Measurements from ENCODE around the gene SNX5. TPM values are rescaled to one million over a fixed set of nuclear protein-coding genes. Genes with fewer than 3 reads are reported as not detected.

The SNX5 gene
- total RNA-seq, 2 experiments from 2014 or later: 222 to 249 TPM

GRCh38 chr20:17987988-17988387, 19.4 kb upstream of the SNX5 start:
- intact Hi-C loops (cut with micrococcal nuclease): no loop called here
- ChIA-PET POLR2A (interaction anchor here (1.5 kb wide), 1 partner anchor 28 kb away, joined by 5 read pairs; no protein-coding TSS in a partner anchor), CTCF (no interaction called here)
- TF ChIP-seq CTCF (IDR thresholded peaks at IDR 0.05): no peak
- ATAC-seq: no peak
- DNase-seq: no peak
- no peak overlapping the region for H3K4me3 Mint-ChIP-seq
- H3K4me1 Mint-ChIP-seq (ENCODE audit: low read depth): peaks cover 25% of the 10 kb centered on the region
- H3K9me3 Mint-ChIP-seq: no peaks in the 10 kb centered on the region
- no peaks in the 10 kb centered on the region for H3K27me3 Mint-ChIP-seq
- peaks cover 32% of the 10 kb centered on the region for H3K36me3 Mint-ChIP-seq (ENCODE audit: low read depth)
- no peak overlapping the region for H3K27ac Mint-ChIP-seq

GRCh38 chr20:17985388-17986018, 16.9 kb upstream of the SNX5 start:
- ChIA-PET POLR2A (interaction anchor here (0.6 to 2.6 kb wide), 3 partner anchors 15 to 54 kb away, joined by 4 to 8 read pairs (median 7); partner anchors contain the start of genes MGME1 and SNX5), CTCF (interaction anchor here (1.3 kb wide), 1 partner anchor 10 kb away, joined by 3 read pairs; no protein-coding TSS in a partner anchor)
- no peak for TF ChIP-seq CTCF (IDR thresholded peaks at IDR 0.05)
- DNase-seq: no peak
- intact Hi-C loops (cut with micrococcal nuclease): no loop called here
- Mint-ChIP-seq H3K27me3 (no peaks in the 10 kb centered on the region), H3K4me3 (no peak overlapping the region), H3K4me1 (ENCODE audit: low read depth) (peaks cover 14% of the 10 kb centered on the region), H3K9me3 (no peaks in the 10 kb centered on the region), H3K27ac (no peak overlapping the region), H3K36me3 (ENCODE audit: low read depth) (peaks cover 37% of the 10 kb centered on the region)
- no peak for ATAC-seq

GRCh38 chr20:17976305-17976704, 7.7 kb upstream of the SNX5 start:
- ATAC-seq: no peak
- CTCF ChIA-PET: no interaction called here

GRCh38 chr20:17972121-17972520, 3.5 kb upstream of the SNX5 start:
- peaks cover 65% of the 10 kb centered on the region for H3K36me3 Mint-ChIP-seq (ENCODE audit: low read depth)
- H3K27ac Mint-ChIP-seq: no peak overlapping the region
- H3K4me1 Mint-ChIP-seq (ENCODE audit: low read depth): peaks cover 27% of the 10 kb centered on the region
- POLR2A ChIA-PET: no interaction called here
- intact Hi-C loops (cut with micrococcal nuclease): no loop called here
- no peaks in the 10 kb centered on the region for H3K9me3 Mint-ChIP-seq
- no peak for TF ChIP-seq CTCF (IDR thresholded peaks at IDR 0.05)
- no peaks in the 10 kb centered on the region for H3K27me3 Mint-ChIP-seq
- no peak for DNase-seq
- CTCF ChIA-PET: interaction anchor here (1.1 kb wide), 1 partner anchor 24 kb away, joined by 4 read pairs; no protein-coding TSS in a partner anchor
- peak overlapping the region; percentile 92 for H3K4me3 Mint-ChIP-seq
- ATAC-seq: no peak

More at GRCh38 chr20:17976305-17976704, 7.7 kb upstream of the SNX5 start:
- no peak for DNase-seq
- peaks cover 48% of the 10 kb centered on the region for H3K36me3 Mint-ChIP-seq (ENCODE audit: low read depth)
- TF ChIP-seq CTCF (IDR thresholded peaks at IDR 0.05): no peak
- POLR2A ChIA-PET: interaction anchor here (0.6 kb wide), 1 partner anchor 87 kb away, joined by 3 read pairs; no protein-coding TSS in a partner anchor
- H3K4me1 Mint-ChIP-seq (ENCODE audit: low read depth): peaks cover 24% of the 10 kb centered on the region
- intact Hi-C loops (cut with micrococcal nuclease): no loop called here
- no peaks in the 10 kb centered on the region for H3K9me3 Mint-ChIP-seq
- no peaks in the 10 kb centered on the region for H3K27me3 Mint-ChIP-seq
- H3K4me3 Mint-ChIP-seq: no peak overlapping the region
- H3K27ac Mint-ChIP-seq: no peak overlapping the region

- ATAC-seq: no peak
- no peaks in the 10 kb centered on the region for H3K27me3 Mint-ChIP-seq
- H3K9me3 Mint-ChIP-seq: no peaks in the 10 kb centered on the region
- H3K36me3 Mint-ChIP-seq (ENCODE audit: low read depth): peaks cover 67% of the 10 kb centered on the region
- H3K27ac Mint-ChIP-seq: no peak overlapping the region
- intact Hi-C loops (cut with micrococcal nuclease): no loop called here
- peak overlapping the region; percentile 92 for H3K4me3 Mint-ChIP-seq
- CTCF ChIA-PET: interaction anchor here (0.7 to 1.1 kb wide), 3 partner anchors 25 to 305 kb away, joined by 3 to 5 read pairs (median 4); partner anchors contain the start of gene RRBP1
- H3K4me1 Mint-ChIP-seq (ENCODE audit: low read depth): peaks cover 27% of the 10 kb centered on the region
- DNase-seq: no peak
- POLR2A ChIA-PET: interaction anchor here (0.9 to 1.3 kb wide), 3 partner anchors 12 to 289 kb away, joined by 3 to 4 read pairs (median 4); partner anchors contain the start of gene RRBP1
- TF ChIP-seq CTCF (IDR thresholded peaks at IDR 0.05): no peak
Measured at GRCh38 chr20:17971300-17972013, 2.9 kb upstream of the SNX5 start.
